ENCODE measurements around the gene SLC24A2. TPM values are rescaled to one million over a fixed set of nuclear protein-coding genes. Genes with fewer than 3 reads are reported as not detected.

Gene SLC24A2
- total and polyA plus RNA-seq, 2 of the 8 experiments (the other 6 are each of a cell fraction or from before 2014, with no cell fraction given) = 2.8 to 6.5 TPM

- Histone ChIP-seq H3K56ac (replicated peaks; ENCODE audit: insufficient read length, low read depth, low read length) (no peak overlapping the region), H3K27ac (ENCODE audit: low read depth, low read length) (no peak overlapping the region), H3K79me2 (ENCODE audit: control insufficient read depth in 1 of 2, insufficient read depth in 2 of 2, low read length in 2 of 2) (no peaks in the 10 kb centered on the region), H2BK120ac (replicated peaks; ENCODE audit: low read depth, low read length) (no peak overlapping the region), H3K4ac (replicated peaks; ENCODE audit: insufficient read length, low read depth, low read length) (no peak overlapping the region), H3K27me3 (replicated peaks in 1 of 4; ENCODE audit: control insufficient read depth in 3 of 4, extremely low read depth in 1 of 4, insufficient read depth in 3 of 4, low read length in 3 of 4) (no peaks in the 10 kb centered on the region), H2BK12ac (ENCODE audit: low read depth, low read length) (peak overlapping the region; percentile 32; the same call in 1 of the 2 replicates), H4K20me1 (replicated peaks in 1 of 2; ENCODE audit: control insufficient read depth in 1 of 2, insufficient read depth in 2 of 2, low read length in 2 of 2) (no peaks in the 10 kb centered on the region), H3K4me1 (replicated peaks in 1 of 4; ENCODE audit: control insufficient read depth in 3 of 4, insufficient read depth in 4 of 4, low read length in 3 of 4) (peaks cover 0 to 5% (median 2%) of the 10 kb centered on the region in 4 experiments; a peak in 2 of 7 replicates), H2BK20ac (ENCODE audit: low read length) (no peak overlapping the region), H2BK15ac (ENCODE audit: low read length) (no peak overlapping the region), H3K14ac (ENCODE audit: insufficient read length) (no peak overlapping the region), H3K4me2 (ENCODE audit: insufficient read depth in 1 of 2, low read depth in 2 of 2, low read length in 2 of 2) (no peak overlapping the region), H3K36me3 (ENCODE audit: control insufficient read depth in 2 of 4, insufficient read depth in 4 of 4, low read length in 3 of 4) (no peaks in the 10 kb centered on the region), H4K8ac (ENCODE audit: extremely low read depth, insufficient read depth, low read length) (no peak overlapping the region), H3K18ac (ENCODE audit: extremely low read depth, low read length) (no peak overlapping the region), H4K91ac (replicated peaks; ENCODE audit: insufficient read length, low read length) (no peak overlapping the region), H3K23ac (ENCODE audit: insufficient read length) (no peak overlapping the region), H3K4me3 (ENCODE audit: extremely low read depth in 1 of 4, insufficient read depth in 2 of 4, low read depth in 3 of 4, low read length in 4 of 4) (no peak overlapping the region), H3K23me2 (ENCODE audit: low read depth, low read length) (no peaks in the 10 kb centered on the region; the same call in 1 of the 2 replicates), H3K9me3 (ENCODE audit: insufficient read depth in 2 of 2, low read depth in 1 of 2, low read length in 1 of 2) (no peaks in the 10 kb centered on the region), H3K79me1 (ENCODE audit: low read depth, low read length) (no peaks in the 10 kb centered on the region; the same call in 1 of the 2 replicates), H2AK5ac (ENCODE audit: low read depth, low read length) (no peak overlapping the region), H2BK5ac (ENCODE audit: low read depth, low read length) (no peak overlapping the region), H3K9ac (replicated peaks in 1 of 4; ENCODE audit: extremely low read depth in 1 of 4, low read depth in 3 of 4, low read length in 3 of 4) (no peak overlapping the region), H4K5ac (ENCODE audit: insufficient read length, low read depth, low read length) (no peak overlapping the region), H2AFZ (ENCODE audit: low read length) (no peak overlapping the region)
- POLR2A ChIA-PET (ENCODE audit: partially characterized antibody) = interaction anchor here (1.1 kb wide), 1 partner anchor 10 kb away, joined by 3 read pairs; no protein-coding TSS in a partner anchor
- DNase-seq (ENCODE audit: low read depth in 1 of 2, low spot score in 2 of 2) (no peak), FAIRE-seq (no peak)
- peak; percentile 71 for TF ChIP-seq MAFK (IDR thresholded peaks at IDR 0.05; ENCODE audit: low read depth, low read length)
- TF ChIP-seq BACH1 (IDR thresholded peaks at IDR 0.05; ENCODE audit: low read length) = peak; percentile 58
- no peak for TF ChIP-seq EGR1 (IDR thresholded peaks at IDR 0.05; ENCODE audit: borderline replicate concordance, low read depth, low read length)
- CTCF ChIA-PET (ENCODE audit: partially characterized antibody) = interaction anchor here (1.4 kb wide), 1 partner anchor 36 kb away, joined by 4 read pairs; no protein-coding TSS in a partner anchor
- WGBS, 2 experiments (ENCODE audit: extremely low coverage in 1 of 2, insufficient coverage in 1 of 2, insufficient read length in 1 of 2, insufficient replicate concordance in 2 of 2, low coverage in 1 of 2, low lambda C conversion rate in 2 of 2, missing lambda C conversion rate in 1 of 2) = 69% methylated on average over 4 of the region's 4 CpGs; no CpG with 5 or more reads in 1 of the 2 experiments
Observed at GRCh38 chr9:19748278-19749126, 40.3 kb downstream of the SLC24A2 start.
